Upper lobe of left lung (tissue), 4 donors: ENCODE measurements around the gene NR1H4.
"Not testable (repeated sequence)": the region's sequence is repeated elsewhere in the genome, so short reads cannot be mapped to it uniquely, and the experiment has no call there.

ENCODE experiments used
- POLR2A ChIP-seq, 4 donors: fragments of 450-650 bp; IDR thresholded peaks; one replicate each; pipeline ENCODE4 v1.5.1; 2016 to 2017; ENCODE audit warnings: antibody characterized with exemption in 4 of 4, mild to moderate bottlenecking in 2 of 4
- POLR2AphosphoS5 ChIP-seq, 2 donors: sonication (generic); formaldehyde crosslinking; IDR thresholded peaks; one replicate each; pipeline ENCODE4 v1.5.1; 2017; ENCODE audit warnings: antibody characterized with exemption in 2 of 2
- TF ChIP-seq, protein P1 (sequence below), 6 experiments: fragments of 450-650 bp in 4 of 6; fragments of 200-600 bp in 2 of 6; sonication (generic) in 2 of 6; IDR thresholded peaks; one replicate each; pipeline ENCODE4 v1.5.1; 2016 to 2019; ENCODE audit warnings: antibody characterized with exemption in 6 of 6

DNA sequence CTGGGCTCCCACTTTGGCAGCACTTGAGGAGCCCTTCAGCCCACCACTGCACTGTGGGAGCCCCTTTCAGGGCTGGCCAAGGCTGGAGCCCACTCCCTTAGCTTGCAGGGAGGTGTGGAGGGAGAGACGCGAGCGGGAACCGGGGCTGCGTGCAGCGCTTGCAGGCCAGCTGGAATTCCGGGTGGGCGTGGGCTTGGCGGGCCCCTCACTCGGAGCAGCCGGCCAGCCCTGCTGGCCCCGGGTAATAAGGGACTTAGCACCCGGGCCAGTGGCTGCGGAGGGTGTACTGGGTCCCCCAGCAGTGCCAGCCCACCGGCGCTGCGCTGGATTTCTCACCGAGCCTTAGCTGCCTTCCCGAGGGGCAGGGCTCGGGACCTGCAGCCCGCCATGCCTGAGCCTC lies 85.6 kb downstream of the NR1H4 start:
- TF ChIP-seq, protein P1, sequence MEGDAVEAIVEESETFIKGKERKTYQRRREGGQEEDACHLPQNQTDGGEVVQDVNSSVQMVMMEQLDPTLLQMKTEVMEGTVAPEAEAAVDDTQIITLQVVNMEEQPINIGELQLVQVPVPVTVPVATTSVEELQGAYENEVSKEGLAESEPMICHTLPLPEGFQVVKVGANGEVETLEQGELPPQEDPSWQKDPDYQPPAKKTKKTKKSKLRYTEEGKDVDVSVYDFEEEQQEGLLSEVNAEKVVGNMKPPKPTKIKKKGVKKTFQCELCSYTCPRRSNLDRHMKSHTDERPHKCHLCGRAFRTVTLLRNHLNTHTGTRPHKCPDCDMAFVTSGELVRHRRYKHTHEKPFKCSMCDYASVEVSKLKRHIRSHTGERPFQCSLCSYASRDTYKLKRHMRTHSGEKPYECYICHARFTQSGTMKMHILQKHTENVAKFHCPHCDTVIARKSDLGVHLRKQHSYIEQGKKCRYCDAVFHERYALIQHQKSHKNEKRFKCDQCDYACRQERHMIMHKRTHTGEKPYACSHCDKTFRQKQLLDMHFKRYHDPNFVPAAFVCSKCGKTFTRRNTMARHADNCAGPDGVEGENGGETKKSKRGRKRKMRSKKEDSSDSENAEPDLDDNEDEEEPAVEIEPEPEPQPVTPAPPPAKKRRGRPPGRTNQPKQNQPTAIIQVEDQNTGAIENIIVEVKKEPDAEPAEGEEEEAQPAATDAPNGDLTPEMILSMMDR (IDR thresholded peaks at IDR 0.05), result not testable (repeated sequence)
- TF ChIP-seq POLR2A, POLR2AphosphoS5 (IDR thresholded peaks at IDR 0.05): not testable (repeated sequence)
